Measurements from ENCODE around the gene AOPEP.

The AOPEP gene

DNA sequence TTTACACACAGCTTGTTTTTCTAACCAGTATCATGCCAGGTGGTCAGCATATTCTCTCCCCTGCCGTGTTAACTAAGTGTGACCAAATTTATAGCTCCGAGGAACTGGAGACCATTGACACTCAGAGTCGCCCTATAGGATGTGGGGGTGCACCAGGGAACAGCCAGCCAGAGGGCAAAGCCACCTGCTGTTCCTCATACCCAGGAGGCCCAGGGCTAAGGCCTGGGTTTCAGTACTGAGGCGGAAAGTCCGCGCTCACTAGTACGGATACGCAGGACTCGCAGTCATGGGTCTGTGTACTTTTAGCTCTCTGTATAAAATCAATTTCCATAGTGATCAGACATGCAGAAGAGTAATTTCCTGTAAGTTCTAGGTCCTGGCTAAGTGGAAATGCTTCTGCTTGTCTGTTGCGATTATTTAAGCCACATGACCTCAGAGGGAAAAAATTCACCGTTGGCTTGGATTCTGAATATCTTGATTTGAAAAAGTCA, 247.0 kb downstream of the AOPEP start:
- Histone ChIP-seq H3K4me1 (ENCODE audit: control insufficient read depth, insufficient read depth, low read length) (peaks cover 21% of the 10 kb centered on the region), H3K27ac (ENCODE audit: low read depth, low read length) (no peak overlapping the region), H3K9me3 (ENCODE audit: control insufficient read depth, insufficient read depth, low read length) (no peaks in the 10 kb centered on the region), H3K36me3 (ENCODE audit: control insufficient read depth, insufficient read depth, low read length) (no peaks in the 10 kb centered on the region), H3K4me3 (ENCODE audit: low read depth, low read length) (no peak overlapping the region), H3K9ac (ENCODE audit: low read depth, low read length) (no peak overlapping the region), H3K27me3 (ENCODE audit: control insufficient read depth, insufficient read depth, low read length) (no peaks in the 10 kb centered on the region)

- H3K27ac ChIP-seq (ENCODE audit: low read depth, low read length), result no peak overlapping the region
- H3K9ac ChIP-seq (ENCODE audit: low read depth, low read length), result no peak overlapping the region
- H3K36me3 ChIP-seq (ENCODE audit: control insufficient read depth, insufficient read depth, low read length), result no peaks in the 10 kb centered on the region
- no peaks in the 10 kb centered on the region for H3K9me3 ChIP-seq (ENCODE audit: control insufficient read depth, insufficient read depth, low read length)
- no peak overlapping the region for H3K4me3 ChIP-seq (ENCODE audit: low read depth, low read length)
- peaks cover 21% of the 10 kb centered on the region for H3K4me1 ChIP-seq (ENCODE audit: control insufficient read depth, insufficient read depth, low read length)
- H3K27me3 ChIP-seq (ENCODE audit: control insufficient read depth, insufficient read depth, low read length), result no peaks in the 10 kb centered on the region
Measured at GRCh38 chr9:94974154-94974879, 247.8 kb downstream of the AOPEP start.

DNA sequence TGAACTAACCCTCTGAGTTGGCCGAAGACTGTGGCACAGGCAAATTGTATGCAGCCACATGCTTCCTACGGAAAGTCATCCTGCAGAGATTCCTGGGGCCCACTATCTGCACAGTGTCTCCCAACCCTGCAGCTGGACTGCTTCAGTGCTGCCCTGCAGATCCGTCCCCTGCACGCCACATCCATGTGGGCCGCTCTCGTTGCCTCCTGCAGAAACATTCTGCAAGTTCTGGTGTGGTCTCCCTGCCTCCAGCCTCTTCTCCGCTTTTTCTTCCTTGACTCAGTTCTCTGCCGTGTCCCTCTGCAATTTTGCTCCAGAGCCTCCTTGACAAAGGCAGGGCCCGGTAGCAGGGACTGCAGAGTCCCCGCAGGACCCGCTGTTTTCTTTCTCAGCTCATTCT, 249.0 kb downstream of the AOPEP start:
- no peaks in the 10 kb centered on the region for H3K27me3 ChIP-seq (ENCODE audit: control insufficient read depth, insufficient read depth, low read length)
- peaks cover 27% of the 10 kb centered on the region for H3K4me1 ChIP-seq (ENCODE audit: control insufficient read depth, insufficient read depth, low read length)
- no peak overlapping the region for H3K4me3 ChIP-seq (ENCODE audit: low read depth, low read length)
- no peak overlapping the region for H3K9ac ChIP-seq (ENCODE audit: low read depth, low read length)
- H3K27ac ChIP-seq (ENCODE audit: low read depth, low read length), result no peak overlapping the region
- H3K9me3 ChIP-seq (ENCODE audit: control insufficient read depth, insufficient read depth, low read length), result no peaks in the 10 kb centered on the region
- no peaks in the 10 kb centered on the region for H3K36me3 ChIP-seq (ENCODE audit: control insufficient read depth, insufficient read depth, low read length)

GRCh38 chr9:94976077-94976476, 249.6 kb downstream of the AOPEP start:
- Histone ChIP-seq H3K27me3 (ENCODE audit: control insufficient read depth, insufficient read depth, low read length) (no peaks in the 10 kb centered on the region), H3K4me3 (ENCODE audit: low read depth, low read length) (no peak overlapping the region), H3K9ac (ENCODE audit: low read depth, low read length) (no peak overlapping the region), H3K4me1 (ENCODE audit: control insufficient read depth, insufficient read depth, low read length) (peaks cover 29% of the 10 kb centered on the region), H3K27ac (ENCODE audit: low read depth, low read length) (no peak overlapping the region), H3K9me3 (ENCODE audit: control insufficient read depth, insufficient read depth, low read length) (no peaks in the 10 kb centered on the region), H3K36me3 (ENCODE audit: control insufficient read depth, insufficient read depth, low read length) (no peaks in the 10 kb centered on the region)

GRCh38 chr9:94977416-94977815, 250.9 kb downstream of the AOPEP start:
- H3K9ac ChIP-seq (ENCODE audit: low read depth, low read length), result no peak overlapping the region
- H3K27me3 ChIP-seq (ENCODE audit: control insufficient read depth, insufficient read depth, low read length), result no peaks in the 10 kb centered on the region
- H3K9me3 ChIP-seq (ENCODE audit: control insufficient read depth, insufficient read depth, low read length), result no peaks in the 10 kb centered on the region
- H3K36me3 ChIP-seq (ENCODE audit: control insufficient read depth, insufficient read depth, low read length), result no peaks in the 10 kb centered on the region
- no peak overlapping the region for H3K27ac ChIP-seq (ENCODE audit: low read depth, low read length)
- no peak overlapping the region for H3K4me3 ChIP-seq (ENCODE audit: low read depth, low read length)
- peaks cover 25% of the 10 kb centered on the region for H3K4me1 ChIP-seq (ENCODE audit: control insufficient read depth, insufficient read depth, low read length)

- H3K27ac ChIP-seq (ENCODE audit: low read depth, low read length), result no peak overlapping the region
- H3K4me1 ChIP-seq (ENCODE audit: control insufficient read depth, insufficient read depth, low read length), result peaks cover 15% of the 10 kb centered on the region
- no peaks in the 10 kb centered on the region for H3K36me3 ChIP-seq (ENCODE audit: control insufficient read depth, insufficient read depth, low read length)
- H3K27me3 ChIP-seq (ENCODE audit: control insufficient read depth, insufficient read depth, low read length), result no peaks in the 10 kb centered on the region
- no peaks in the 10 kb centered on the region for H3K9me3 ChIP-seq (ENCODE audit: control insufficient read depth, insufficient read depth, low read length)
- H3K4me3 ChIP-seq (ENCODE audit: low read depth, low read length), result no peak overlapping the region
- no peak overlapping the region for H3K9ac ChIP-seq (ENCODE audit: low read depth, low read length)
Measured at GRCh38 chr9:94979904-94980507, 253.5 kb downstream of the AOPEP start.

DNA sequence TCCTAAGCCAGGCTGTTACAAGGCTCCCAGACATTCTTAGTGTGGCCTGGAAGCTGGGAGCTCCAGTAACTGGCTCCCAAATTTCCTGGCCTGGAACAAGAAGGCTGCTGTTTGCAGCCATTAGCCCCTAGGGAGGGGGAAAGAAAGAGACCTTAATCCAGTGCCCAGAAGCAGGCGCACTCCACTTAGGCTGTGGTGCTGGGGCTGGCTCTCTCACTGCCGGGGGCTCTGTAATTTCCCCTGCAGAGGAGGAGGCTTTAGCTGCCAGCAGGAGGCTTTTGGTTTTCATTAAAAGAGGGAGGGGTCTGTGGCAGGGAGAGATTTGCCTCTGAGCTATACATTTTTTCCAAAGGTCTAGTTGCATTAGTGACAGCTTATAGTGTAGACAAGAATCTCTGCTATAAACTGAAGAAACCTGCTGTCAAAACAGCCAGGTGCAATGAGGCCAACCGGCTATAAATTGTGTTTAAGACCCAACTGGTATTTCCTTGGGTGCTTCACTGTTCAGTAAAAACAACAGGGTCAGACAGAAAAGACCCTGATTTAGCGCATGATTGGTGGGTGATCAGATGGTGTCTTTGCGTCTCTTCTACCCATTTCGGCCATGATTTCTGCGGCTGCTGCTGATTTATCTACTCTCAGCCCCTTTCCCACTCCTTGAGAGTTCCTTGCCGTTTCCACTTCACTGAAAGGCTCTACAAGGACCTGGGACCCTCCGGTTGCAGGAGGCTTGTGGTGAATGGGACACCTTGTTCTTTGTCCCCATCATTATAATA, 254.6 kb downstream of the AOPEP start:
- no peaks in the 10 kb centered on the region for H3K36me3 ChIP-seq (ENCODE audit: control insufficient read depth, insufficient read depth, low read length)
- no peaks in the 10 kb centered on the region for H3K27me3 ChIP-seq (ENCODE audit: control insufficient read depth, insufficient read depth, low read length)
- peak overlapping the region; percentile 47 for H3K27ac ChIP-seq (ENCODE audit: low read depth, low read length)
- H3K4me1 ChIP-seq (ENCODE audit: control insufficient read depth, insufficient read depth, low read length), result peaks cover 15% of the 10 kb centered on the region
- H3K9ac ChIP-seq (ENCODE audit: low read depth, low read length), result no peak overlapping the region
- no peaks in the 10 kb centered on the region for H3K9me3 ChIP-seq (ENCODE audit: control insufficient read depth, insufficient read depth, low read length)
- no peak overlapping the region for H3K4me3 ChIP-seq (ENCODE audit: low read depth, low read length)

DNA sequence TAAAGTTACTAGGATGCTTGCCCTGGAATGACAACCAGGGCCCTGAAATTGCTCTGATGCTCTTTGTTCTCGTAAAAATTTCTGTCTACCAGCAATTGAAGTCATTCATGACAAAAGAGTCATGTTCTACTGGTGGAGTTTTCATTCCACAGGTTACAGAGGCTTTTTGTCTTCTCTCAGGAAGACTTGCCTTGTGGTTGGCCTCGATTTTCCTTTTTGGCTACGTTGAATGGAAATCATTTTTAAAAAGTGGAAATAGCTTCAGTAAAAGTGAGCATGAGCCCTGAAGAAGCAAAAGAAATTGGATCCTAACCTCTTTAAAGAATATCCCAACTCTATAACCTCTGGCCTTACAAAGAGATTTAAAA, 255.2 kb downstream of the AOPEP start:
- no peaks in the 10 kb centered on the region for H3K36me3 ChIP-seq (ENCODE audit: control insufficient read depth, insufficient read depth, low read length)
- H3K9me3 ChIP-seq (ENCODE audit: control insufficient read depth, insufficient read depth, low read length), result no peaks in the 10 kb centered on the region
- H3K27ac ChIP-seq (ENCODE audit: low read depth, low read length), result no peak overlapping the region
- H3K4me3 ChIP-seq (ENCODE audit: low read depth, low read length), result no peak overlapping the region
- no peak overlapping the region for H3K9ac ChIP-seq (ENCODE audit: low read depth, low read length)
- H3K27me3 ChIP-seq (ENCODE audit: control insufficient read depth, insufficient read depth, low read length), result no peaks in the 10 kb centered on the region
- peaks cover 15% of the 10 kb centered on the region for H3K4me1 ChIP-seq (ENCODE audit: control insufficient read depth, insufficient read depth, low read length)

GRCh38 chr9:94982211-94982610, 255.7 kb downstream of the AOPEP start:
- Histone ChIP-seq H3K9me3 (ENCODE audit: control insufficient read depth, insufficient read depth, low read length) (no peaks in the 10 kb centered on the region), H3K4me3 (ENCODE audit: low read depth, low read length) (no peak overlapping the region), H3K27me3 (ENCODE audit: control insufficient read depth, insufficient read depth, low read length) (no peaks in the 10 kb centered on the region), H3K36me3 (ENCODE audit: control insufficient read depth, insufficient read depth, low read length) (no peaks in the 10 kb centered on the region), H3K27ac (ENCODE audit: low read depth, low read length) (no peak overlapping the region), H3K4me1 (ENCODE audit: control insufficient read depth, insufficient read depth, low read length) (peaks cover 15% of the 10 kb centered on the region), H3K9ac (ENCODE audit: low read depth, low read length) (no peak overlapping the region)

- H3K4me1 ChIP-seq (ENCODE audit: control insufficient read depth, insufficient read depth, low read length), result peaks cover 15% of the 10 kb centered on the region
- no peak overlapping the region for H3K4me3 ChIP-seq (ENCODE audit: low read depth, low read length)
- no peaks in the 10 kb centered on the region for H3K36me3 ChIP-seq (ENCODE audit: control insufficient read depth, insufficient read depth, low read length)
- H3K27me3 ChIP-seq (ENCODE audit: control insufficient read depth, insufficient read depth, low read length), result no peaks in the 10 kb centered on the region
- H3K27ac ChIP-seq (ENCODE audit: low read depth, low read length), result no peak overlapping the region
- no peak overlapping the region for H3K9ac ChIP-seq (ENCODE audit: low read depth, low read length)
- H3K9me3 ChIP-seq (ENCODE audit: control insufficient read depth, insufficient read depth, low read length), result no peaks in the 10 kb centered on the region
Measured at GRCh38 chr9:94983552-94983951, 257.1 kb downstream of the AOPEP start.

- no peak overlapping the region for H3K9ac ChIP-seq (ENCODE audit: low read depth, low read length)
- H3K27me3 ChIP-seq (ENCODE audit: control insufficient read depth, insufficient read depth, low read length), result no peaks in the 10 kb centered on the region
- no peaks in the 10 kb centered on the region for H3K36me3 ChIP-seq (ENCODE audit: control insufficient read depth, insufficient read depth, low read length)
- H3K27ac ChIP-seq (ENCODE audit: low read depth, low read length), result no peak overlapping the region
- H3K4me3 ChIP-seq (ENCODE audit: low read depth, low read length), result no peak overlapping the region
- H3K4me1 ChIP-seq (ENCODE audit: control insufficient read depth, insufficient read depth, low read length), result peaks cover 13% of the 10 kb centered on the region
- H3K9me3 ChIP-seq (ENCODE audit: control insufficient read depth, insufficient read depth, low read length), result no peaks in the 10 kb centered on the region
Measured at GRCh38 chr9:94984891-94985476, 258.5 kb downstream of the AOPEP start.
